HCT116 (cell line): ENCODE data around the gene PAAF1. TPM values are rescaled to one million over a fixed set of nuclear protein-coding genes. Genes with fewer than 3 reads are reported as not detected.

ENCODE experiments used
- total RNA-seq: library from RNA; stranded (reverse); gene quantifications from one replicate; pipeline ENCODE4 v1.2.1, GENCODE V29; 2021; ENCODE audit not compliant: unreplicated experiment

The PAAF1 gene
- total RNA-seq, 1 experiment from 2014 or later = 15.5 TPM

Other genes with a start within 250 kb of the PAAF1 start
- 22.9 TPM for gene PLEKHB1, start 230.4 kb upstream of the PAAF1 start, total RNA-seq
- gene RAB6A, start 115.9 kb upstream of the PAAF1 start, total RNA-seq = 121 TPM
- 66.8 TPM for gene MRPL48, start 89.1 kb upstream of the PAAF1 start, total RNA-seq
- 97.0 TPM for gene COA4, start 153 bp upstream of the PAAF1 start, total RNA-seq
- 0.22 TPM for gene DNAJB13, start 74.0 kb downstream of the PAAF1 start, total RNA-seq
- gene UCP2, start 105.8 kb downstream of the PAAF1 start, total RNA-seq = 20.4 TPM
- gene UCP3, start 132.1 kb downstream of the PAAF1 start, total RNA-seq = 1.3 TPM